Activated T-helper 1 cell treated with anti-CD3 and anti-CD28 coated beads, Interleukin-12 subunit alpha, Interleukin-12 subunit beta, Interleukin-2, Interleukin-4 antibody, amounts not matched to agents 30 ng/mL and 10 ng/mL and 1 ng/mL, durations not matched to agents 14 hours and 24 hours and 36 hours (primary cell): ENCODE measurements around the gene DCAF11. TPM values are rescaled to one million over a fixed set of nuclear protein-coding genes. Genes with fewer than 3 reads are reported as not detected.

Experiments
- DNase-seq: peaks from one replicate; pipeline ENCODE4 v3.0.0; 2021; ENCODE audit warnings: low spot score
- H3K27ac Mint-ChIP-seq: one replicate; pipeline ENCODE4 v1.8.0; 2021; ENCODE audit warnings: mild to moderate bottlenecking, mixed read lengths
- H3K27me3 Mint-ChIP-seq: one replicate; pipeline ENCODE4 v1.8.0; 2022; ENCODE audit warnings: mild to moderate bottlenecking, moderate library complexity, mixed read lengths; ENCODE audit not compliant: insufficient read depth
- H3K36me3 Mint-ChIP-seq: one replicate; pipeline ENCODE4 v1.8.0; 2021; ENCODE audit warnings: low read depth, mixed read lengths
- H3K4me1 Mint-ChIP-seq: one replicate; pipeline ENCODE4 v1.8.0; 2021; ENCODE audit warnings: low read depth, mixed read lengths
- H3K4me3 Mint-ChIP-seq: one replicate; pipeline ENCODE4 v1.8.0; 2021; ENCODE audit warnings: mild to moderate bottlenecking, moderate library complexity, mixed read lengths
- H3K9me3 Mint-ChIP-seq: one replicate; pipeline ENCODE4 v1.8.0; 2021; ENCODE audit warnings: mixed read lengths
- intact Hi-C: fragments of 100-400 bp; cut with micrococcal nuclease; formaldehyde crosslinking; loops from one replicate; pipeline ENCODE4 v1.15.1; 2024
- total RNA-seq: library from RNA; stranded (reverse); gene quantifications from 2 replicates; pipeline ENCODE4 v1.2.3, GENCODE V29; 2022

The DCAF11 gene
- total RNA-seq, 1 donor from 2014 or later = 69.9 TPM

DNA sequence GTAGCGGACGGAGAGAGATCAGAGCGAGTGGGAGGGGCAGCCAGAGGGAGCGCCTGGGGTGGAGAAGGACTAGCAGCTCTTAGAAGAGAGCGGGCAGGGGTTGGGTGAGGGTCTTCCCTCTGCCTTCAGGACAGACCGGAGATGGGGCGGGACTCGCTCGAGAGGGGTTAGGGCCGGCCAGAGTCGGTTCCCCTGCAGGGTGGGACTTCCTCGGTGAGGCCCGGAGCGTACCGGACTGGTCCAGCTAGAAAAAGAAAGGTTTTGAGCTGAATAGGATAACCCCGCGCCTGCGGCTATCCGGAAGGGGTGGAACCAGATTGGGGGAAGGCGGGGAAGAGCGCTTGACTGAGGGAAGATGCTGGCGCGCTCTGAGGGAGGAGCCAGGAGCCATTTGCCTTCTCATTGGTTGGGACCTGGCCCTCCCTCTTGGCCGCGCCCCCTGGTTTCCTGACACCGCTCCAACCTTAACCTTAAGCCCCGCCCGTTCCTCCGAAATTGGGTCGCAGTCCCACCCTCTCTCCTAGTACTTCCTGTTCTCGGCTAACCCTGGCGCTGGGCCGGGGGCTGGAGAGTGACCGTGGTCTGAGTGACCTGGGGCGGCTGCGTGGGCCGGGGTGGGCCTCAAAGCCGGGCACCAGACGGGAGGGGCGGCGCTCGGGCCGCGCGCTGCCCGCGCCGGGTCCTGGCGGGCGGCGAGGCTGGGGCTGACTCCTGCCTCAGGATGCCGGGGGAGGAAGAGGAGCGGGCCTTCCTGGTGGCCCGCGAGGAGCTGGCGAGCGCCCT, 32.6 kb downstream of the DCAF11 start, which contains the start of gene RNF31:
TSS of gene RNF31 (plus strand) at position 521 of the 783 bp plus-strand sequence. CDS start at position 722, 201 bp downstream.
- Mint-ChIP-seq H3K27me3 (no peaks in the 10 kb centered on the region), H3K9me3 (no peaks in the 10 kb centered on the region), H3K4me1 (peaks cover 62% of the 10 kb centered on the region), H3K4me3 (peak within 1 kb of the TSS; percentile 94), H3K36me3 (peaks cover 64% of the 10 kb centered on the region), H3K27ac (peak within 1 kb of the TSS; percentile 98)
- peak; percentile 97 for DNase-seq
- intact Hi-C loops = loop anchor here (1.0 to 10.0 kb wide), 14 partner anchors 11 to 822 kb away; partner anchors contain the start of genes CARMIL3, CHMP4A, DCAF11 and GMPR2

DNA sequence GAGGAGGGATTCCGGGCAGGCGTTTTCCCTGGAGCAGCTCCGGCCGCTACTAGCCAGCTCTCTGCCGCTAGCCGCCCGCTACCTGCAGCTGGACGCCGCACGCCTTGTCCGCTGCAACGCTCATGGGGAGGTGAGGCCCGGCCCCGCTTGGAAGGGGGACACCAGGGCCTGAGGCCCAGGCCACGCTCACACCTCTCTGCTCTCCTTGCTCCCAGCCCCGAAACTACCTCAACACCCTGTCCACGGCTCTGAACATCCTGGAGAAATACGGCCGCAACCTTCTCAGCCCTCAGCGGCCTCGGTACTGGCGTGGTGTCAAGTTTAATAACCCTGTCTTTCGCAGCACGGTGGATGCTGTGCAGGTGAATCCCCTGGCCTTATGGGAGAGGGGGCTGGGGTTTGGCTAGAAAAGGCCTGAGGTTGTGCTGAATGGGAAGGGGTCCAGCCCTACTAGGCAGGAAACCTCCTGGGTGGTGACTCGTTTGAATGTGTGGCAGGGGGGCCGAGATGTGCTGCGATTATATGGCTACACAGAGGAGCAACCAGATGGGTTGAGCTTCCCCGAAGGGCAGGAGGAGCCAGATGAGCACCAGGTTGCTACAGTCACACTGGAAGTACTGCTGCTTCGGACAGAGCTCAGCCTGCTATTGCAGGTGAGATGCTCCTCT, 33.3 kb downstream of the DCAF11 start:
- Mint-ChIP-seq H3K27ac (peak overlapping the region; percentile 65), H3K27me3 (no peaks in the 10 kb centered on the region), H3K36me3 (peaks cover 64% of the 10 kb centered on the region), H3K4me1 (peaks cover 58% of the 10 kb centered on the region), H3K4me3 (peak overlapping the region; percentile 94), H3K9me3 (no peaks in the 10 kb centered on the region)
- no peak for DNase-seq
- intact Hi-C loops = loop anchor here (1.0 to 10.0 kb wide), 12 partner anchors 13 to 823 kb away; partner anchors contain the start of genes CARMIL3, CHMP4A, DCAF11 and GMPR2

DNA sequence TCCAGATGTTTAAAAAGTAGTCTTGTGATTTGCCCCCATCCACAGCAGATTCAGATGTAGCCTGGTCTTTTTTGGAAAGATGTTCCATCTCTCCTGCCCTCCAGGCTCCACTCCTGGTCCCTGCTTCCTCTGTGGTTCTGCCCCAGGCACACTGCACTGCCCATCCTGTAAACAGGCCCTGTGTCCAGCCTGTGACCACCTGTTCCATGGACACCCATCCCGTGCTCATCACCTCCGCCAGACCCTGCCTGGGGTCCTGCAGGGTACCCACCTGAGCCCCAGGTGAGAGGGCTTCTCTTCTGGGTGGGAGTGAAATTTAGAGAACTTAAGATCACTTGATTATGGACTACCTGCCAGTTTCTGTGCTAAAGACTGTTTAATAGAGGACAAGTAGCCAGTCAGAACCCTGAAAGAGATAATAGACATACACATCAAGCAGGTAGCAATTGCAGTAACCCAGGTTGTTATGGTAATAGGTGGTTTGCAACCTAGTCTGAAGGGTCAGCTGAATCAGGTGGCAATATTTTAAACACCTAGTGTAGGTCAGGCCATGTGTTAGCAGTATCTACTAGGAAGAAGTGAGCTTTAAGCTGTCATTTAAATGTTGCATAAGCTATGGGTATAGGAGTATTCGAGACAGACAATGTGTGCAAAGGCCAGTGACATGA, 34.9 kb downstream of the DCAF11 start:
- Mint-ChIP-seq H3K4me1 (peaks cover 44% of the 10 kb centered on the region), H3K36me3 (peaks cover 51% of the 10 kb centered on the region), H3K9me3 (no peaks in the 10 kb centered on the region), H3K4me3 (peak overlapping the region; percentile 94), H3K27ac (no peak overlapping the region), H3K27me3 (no peaks in the 10 kb centered on the region)
- intact Hi-C loops = loop anchor here (5.0 to 10.0 kb wide), 2 partner anchors 682 to 825 kb away; partner anchors contain the start of genes NGDN and PABPN1
- DNase-seq = no peak

DNA sequence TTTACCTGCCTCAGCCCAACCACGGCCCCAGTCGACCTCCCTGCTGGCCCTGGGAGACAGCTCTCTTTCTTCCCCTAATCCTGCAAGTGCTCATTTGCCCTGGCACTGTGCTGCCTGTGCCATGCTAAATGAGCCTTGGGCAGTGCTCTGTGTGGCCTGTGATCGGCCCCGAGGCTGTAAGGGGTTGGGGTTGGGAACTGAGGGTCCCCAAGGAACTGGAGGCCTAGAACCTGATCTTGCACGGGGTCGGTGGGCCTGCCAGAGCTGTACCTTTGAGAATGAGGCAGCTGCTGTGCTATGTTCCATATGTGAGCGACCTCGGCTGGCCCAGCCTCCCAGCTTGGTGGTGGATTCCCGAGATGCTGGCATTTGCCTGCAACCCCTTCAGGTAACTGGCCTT, 35.5 kb downstream of the DCAF11 start:
- no peaks in the 10 kb centered on the region for H3K9me3 Mint-ChIP-seq
- intact Hi-C loops = no loop called here
- peaks cover 38% of the 10 kb centered on the region for H3K4me1 Mint-ChIP-seq
- H3K4me3 Mint-ChIP-seq = no peak overlapping the region
- peaks cover 51% of the 10 kb centered on the region for H3K36me3 Mint-ChIP-seq
- DNase-seq = no peak
- no peaks in the 10 kb centered on the region for H3K27me3 Mint-ChIP-seq
- peak overlapping the region; percentile 18 for H3K27ac Mint-ChIP-seq

DNA sequence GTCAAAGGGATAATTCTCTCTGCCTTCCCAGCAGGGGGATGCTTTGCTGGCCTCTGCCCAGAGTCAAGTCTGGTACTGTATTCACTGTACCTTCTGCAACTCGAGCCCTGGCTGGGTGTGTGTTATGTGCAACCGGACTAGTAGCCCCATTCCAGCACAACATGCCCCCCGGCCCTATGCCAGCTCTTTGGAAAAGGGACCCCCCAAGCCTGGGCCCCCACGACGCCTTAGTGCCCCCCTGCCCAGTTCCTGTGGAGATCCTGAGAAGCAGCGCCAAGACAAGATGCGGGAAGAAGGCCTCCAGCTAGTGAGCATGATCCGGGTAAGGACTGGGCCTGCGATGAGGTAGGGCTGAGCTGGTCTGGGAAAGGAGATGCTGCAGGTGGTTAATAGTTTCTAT, 36.0 kb downstream of the DCAF11 start:
- Mint-ChIP-seq H3K36me3 (peaks cover 48% of the 10 kb centered on the region), H3K27ac (peak overlapping the region; percentile 18)

DNA sequence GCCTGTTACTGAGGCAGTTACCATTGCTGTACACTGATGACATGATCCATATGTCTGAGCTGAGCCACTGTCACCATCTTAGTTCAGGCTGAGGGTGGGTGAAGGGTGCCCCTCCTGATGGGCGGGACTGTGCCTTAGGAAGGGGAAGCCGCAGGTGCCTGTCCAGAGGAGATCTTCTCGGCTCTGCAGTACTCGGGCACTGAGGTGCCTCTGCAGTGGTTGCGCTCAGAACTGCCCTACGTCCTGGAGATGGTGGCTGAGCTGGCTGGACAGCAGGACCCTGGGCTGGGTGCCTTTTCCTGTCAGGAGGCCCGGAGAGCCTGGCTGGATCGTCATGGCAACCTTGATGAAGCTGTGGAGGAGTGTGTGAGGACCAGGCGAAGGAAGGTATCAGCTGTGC, 36.4 kb downstream of the DCAF11 start:
- Mint-ChIP-seq H3K27ac (no peak overlapping the region), H3K9me3 (no peaks in the 10 kb centered on the region), H3K27me3 (no peaks in the 10 kb centered on the region), H3K4me1 (peaks cover 28% of the 10 kb centered on the region), H3K4me3 (no peak overlapping the region), H3K36me3 (peaks cover 48% of the 10 kb centered on the region)
- intact Hi-C loops = no loop called here
- no peak for DNase-seq

More for the DNA sequence above, 36.0 kb downstream of the DCAF11 start:
- intact Hi-C loops = no loop called here
- Mint-ChIP-seq H3K4me1 (peaks cover 33% of the 10 kb centered on the region), H3K27me3 (no peaks in the 10 kb centered on the region), H3K4me3 (peak overlapping the region; percentile 50), H3K9me3 (no peaks in the 10 kb centered on the region)
- DNase-seq = no peak

DNA sequence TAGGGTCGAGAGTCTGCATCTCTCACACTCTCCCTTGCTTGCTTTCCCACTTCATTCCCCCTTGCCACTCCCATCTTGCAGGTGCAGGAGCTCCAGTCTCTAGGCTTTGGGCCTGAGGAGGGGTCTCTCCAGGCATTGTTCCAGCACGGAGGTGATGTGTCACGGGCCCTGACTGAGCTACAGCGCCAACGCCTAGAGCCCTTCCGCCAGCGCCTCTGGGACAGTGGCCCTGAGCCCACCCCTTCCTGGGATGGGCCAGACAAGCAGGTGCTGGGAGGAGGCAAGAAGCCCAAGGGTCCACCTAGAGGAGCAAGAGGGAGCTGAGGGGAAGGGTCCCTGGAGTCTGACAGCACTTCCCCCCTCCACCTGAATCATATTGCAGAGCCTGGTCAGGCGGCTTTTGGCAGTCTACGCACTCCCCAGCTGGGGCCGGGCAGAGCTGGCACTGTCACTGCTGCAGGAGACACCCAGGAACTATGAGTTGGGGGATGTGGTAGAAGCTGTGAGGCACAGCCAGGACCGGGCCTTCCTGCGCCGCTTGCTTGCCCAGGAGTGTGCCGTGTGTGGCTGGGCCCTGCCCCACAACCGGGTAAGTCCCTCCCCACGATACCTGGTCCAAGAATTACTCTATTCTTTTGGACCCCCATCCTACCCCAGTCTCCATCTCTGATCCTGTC, 37.0 kb downstream of the DCAF11 start:
- intact Hi-C loops = no loop called here
- Mint-ChIP-seq H3K27me3 (no peaks in the 10 kb centered on the region), H3K4me1 (peaks cover 28% of the 10 kb centered on the region), H3K4me3 (no peak overlapping the region), H3K27ac (no peak overlapping the region), H3K9me3 (no peaks in the 10 kb centered on the region), H3K36me3 (peaks cover 49% of the 10 kb centered on the region)
- DNase-seq = no peak

DNA sequence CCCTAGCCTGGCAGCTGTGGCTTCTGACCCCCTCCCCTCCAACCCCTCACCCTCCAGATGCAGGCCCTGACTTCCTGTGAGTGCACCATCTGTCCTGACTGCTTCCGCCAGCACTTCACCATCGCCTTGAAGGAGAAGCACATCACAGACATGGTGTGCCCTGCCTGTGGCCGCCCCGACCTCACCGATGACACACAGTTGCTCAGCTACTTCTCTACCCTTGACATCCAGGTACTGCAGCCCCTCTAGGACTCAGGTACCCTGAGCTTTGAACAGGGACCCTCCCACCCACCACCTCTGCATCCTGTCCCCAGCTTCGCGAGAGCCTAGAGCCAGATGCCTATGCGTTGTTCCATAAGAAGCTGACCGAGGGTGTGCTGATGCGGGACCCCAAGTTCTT, 40.5 kb downstream of the DCAF11 start:
- no peak overlapping the region for H3K4me3 Mint-ChIP-seq
- peaks cover 16% of the 10 kb centered on the region for H3K4me1 Mint-ChIP-seq
- no peak overlapping the region for H3K27ac Mint-ChIP-seq
- no peak for DNase-seq
- intact Hi-C loops = no loop called here
- peaks cover 53% of the 10 kb centered on the region for H3K36me3 Mint-ChIP-seq
- no peaks in the 10 kb centered on the region for H3K27me3 Mint-ChIP-seq
- no peaks in the 10 kb centered on the region for H3K9me3 Mint-ChIP-seq

DNA sequence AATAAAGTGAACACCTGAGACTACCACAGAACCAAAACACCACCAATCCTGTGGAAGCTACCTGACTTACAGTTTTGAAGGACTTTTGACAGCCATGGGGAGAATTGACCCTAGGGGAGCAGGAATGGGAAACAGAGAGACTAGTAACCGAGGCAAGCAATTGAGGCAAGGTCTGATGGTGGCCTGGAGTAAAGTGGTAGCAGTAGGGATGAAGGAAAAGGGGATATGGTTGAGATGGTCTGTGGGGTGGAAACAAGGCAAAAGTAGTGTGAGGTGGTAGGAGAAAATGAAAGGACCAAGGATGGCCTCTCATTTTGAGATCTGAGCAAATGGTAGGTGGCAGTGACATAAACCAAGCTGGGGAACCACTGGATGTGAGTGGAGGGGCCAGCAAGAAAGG, 42.3 kb downstream of the DCAF11 start:
- no peaks in the 10 kb centered on the region for H3K9me3 Mint-ChIP-seq
- intact Hi-C loops = no loop called here
- H3K27ac Mint-ChIP-seq = peak overlapping the region; percentile 59
- peaks cover 48% of the 10 kb centered on the region for H3K36me3 Mint-ChIP-seq
- no peak for DNase-seq
- peaks cover 4% of the 10 kb centered on the region for H3K27me3 Mint-ChIP-seq
- no peak overlapping the region for H3K4me3 Mint-ChIP-seq
- H3K4me1 Mint-ChIP-seq = peaks cover 21% of the 10 kb centered on the region

DNA sequence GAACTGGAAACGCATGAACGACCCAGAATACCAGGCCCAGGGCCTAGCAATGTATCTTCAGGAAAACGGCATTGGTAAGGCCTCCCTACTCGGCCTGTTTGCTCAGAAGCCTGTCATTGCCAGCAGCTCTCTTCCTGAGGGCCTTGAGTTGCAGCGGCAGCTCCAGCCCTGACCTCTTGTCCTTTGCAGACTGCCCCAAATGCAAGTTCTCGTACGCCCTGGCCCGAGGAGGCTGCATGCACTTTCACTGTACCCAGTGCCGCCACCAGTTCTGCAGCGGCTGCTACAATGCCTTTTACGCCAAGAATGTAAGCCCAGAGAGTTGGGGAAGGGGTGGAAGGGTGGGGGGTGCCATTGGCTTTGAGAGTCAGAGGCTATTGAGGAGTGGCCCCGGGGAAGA, 42.8 kb downstream of the DCAF11 start:
- DNase-seq = no peak
- peaks cover 4% of the 10 kb centered on the region for H3K27me3 Mint-ChIP-seq
- intact Hi-C loops = no loop called here
- peak overlapping the region; percentile 59 for H3K27ac Mint-ChIP-seq
- no peak overlapping the region for H3K4me3 Mint-ChIP-seq
- H3K9me3 Mint-ChIP-seq = no peaks in the 10 kb centered on the region
- peaks cover 49% of the 10 kb centered on the region for H3K36me3 Mint-ChIP-seq
- peaks cover 26% of the 10 kb centered on the region for H3K4me1 Mint-ChIP-seq

DNA sequence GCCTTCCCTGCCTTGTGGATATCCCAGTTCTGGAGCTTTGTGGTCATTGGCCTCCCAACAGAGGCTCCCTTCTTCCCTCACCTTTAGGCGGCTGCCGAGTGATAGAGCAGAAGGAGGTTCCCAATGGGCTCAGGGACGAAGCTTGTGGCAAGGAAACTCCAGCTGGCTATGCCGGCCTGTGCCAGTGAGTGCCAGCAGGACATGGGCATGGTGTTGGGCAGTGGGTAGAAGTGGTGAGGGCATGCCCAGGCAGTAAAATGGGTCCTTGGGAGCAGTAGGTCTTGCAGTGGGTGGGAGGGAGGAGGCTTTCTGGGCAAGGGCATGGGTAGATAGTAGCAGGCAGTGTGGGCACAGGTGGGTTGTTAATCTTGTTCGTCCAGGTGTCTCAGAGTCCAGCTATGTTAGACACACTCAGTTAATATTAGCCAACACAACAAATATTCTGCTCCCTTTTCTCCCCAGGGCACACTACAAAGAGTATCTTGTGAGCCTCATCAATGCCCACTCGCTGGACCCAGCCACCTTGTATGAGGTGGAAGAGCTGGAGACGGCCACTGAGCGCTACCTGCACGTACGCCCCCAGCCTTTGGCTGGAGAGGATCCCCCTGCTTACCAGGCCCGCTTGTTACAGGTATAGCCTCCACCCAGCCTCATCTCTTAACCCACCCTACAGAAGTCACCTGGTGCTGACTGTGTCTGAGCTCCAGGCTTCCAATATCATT, 45.4 kb downstream of the DCAF11 start:
- Mint-ChIP-seq H3K4me1 (peaks cover 48% of the 10 kb centered on the region), H3K4me3 (peak overlapping the region; percentile 47)
- intact Hi-C loops = loop anchor here (2.0 to 5.0 kb wide), 2 partner anchors 107 to 272 kb away; partner anchors contain the start of gene CARMIL3

DNA sequence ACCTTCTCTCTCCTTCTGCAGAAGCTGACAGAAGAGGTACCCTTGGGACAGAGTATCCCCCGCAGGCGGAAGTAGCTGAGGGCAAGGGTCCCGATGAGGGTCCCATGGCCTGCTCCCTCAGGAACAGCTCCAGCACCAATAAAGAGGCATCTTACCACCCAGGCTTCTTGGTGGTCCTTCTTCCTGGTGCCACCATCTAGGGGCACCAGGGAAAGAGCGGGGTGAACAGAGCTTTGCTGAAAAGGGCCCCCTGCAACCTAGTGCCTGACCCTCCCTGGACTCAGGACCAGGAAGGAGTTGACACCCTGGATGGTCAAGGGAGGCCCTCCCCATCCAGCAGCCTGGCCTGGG, 45.9 kb downstream of the DCAF11 start:
- H3K36me3 Mint-ChIP-seq = peaks cover 64% of the 10 kb centered on the region
- peaks cover 53% of the 10 kb centered on the region for H3K4me1 Mint-ChIP-seq
- H3K27ac Mint-ChIP-seq = peak overlapping the region; percentile 99
- intact Hi-C loops = loop anchor here (2.0 to 5.0 kb wide), 2 partner anchors 108 to 272 kb away; partner anchors contain the start of gene CARMIL3
- no peaks in the 10 kb centered on the region for H3K9me3 Mint-ChIP-seq
- no peak for DNase-seq
- H3K27me3 Mint-ChIP-seq = peaks cover 4% of the 10 kb centered on the region
- peak overlapping the region; percentile 47 for H3K4me3 Mint-ChIP-seq

More for the DNA sequence above, 45.4 kb downstream of the DCAF11 start:
- H3K36me3 Mint-ChIP-seq = peaks cover 59% of the 10 kb centered on the region
- H3K27ac Mint-ChIP-seq = peak overlapping the region; percentile 99
- peaks cover 4% of the 10 kb centered on the region for H3K27me3 Mint-ChIP-seq
- H3K9me3 Mint-ChIP-seq = no peaks in the 10 kb centered on the region
- DNase-seq = no peak
